Ascending aorta (tissue), 2 donors: Measurements from ENCODE around the gene PPARA. TPM values are rescaled to one million over a fixed set of nuclear protein-coding genes. Genes with fewer than 3 reads are reported as not detected.

Experiments used
- DNase-seq, 2 donors: peaks; one replicate each; pipeline ENCODE4 v3.0.0-alpha.2; 2019; ENCODE audit warnings: low spot score in 2 of 2
- H3K27ac ChIP-seq, 2 donors: fragments of 200-600 bp; sonication (generic); one replicate each; pipeline ENCODE4 v1.5.1; 2016 to 2017; ENCODE audit warnings: mild to moderate bottlenecking in 1 of 2
- H3K27me3 ChIP-seq: fragments of 200-600 bp; sonication (generic); one replicate; pipeline ENCODE4 v1.5.1; 2017
- H3K36me3 ChIP-seq, 2 donors: fragments of 200-600 bp; sonication (generic); one replicate each; pipeline ENCODE4 v1.5.1; 2016
- H3K4me1 ChIP-seq, 2 donors: fragments of 200-600 bp; sonication (generic); one replicate each; pipeline ENCODE4 v1.5.1; 2016 to 2017; ENCODE audit warnings: mild to moderate bottlenecking in 1 of 2
- H3K4me3 ChIP-seq, 2 donors: fragments of 200-600 bp; sonication (generic); one replicate each; pipeline ENCODE4 v1.5.1; 2016 to 2017; ENCODE audit warnings: mild to moderate bottlenecking in 1 of 2
- H3K9me3 ChIP-seq, 2 donors: fragments of 200-600 bp; sonication (generic); one replicate each; pipeline ENCODE4 v1.5.1; 2016
- CTCF ChIP-seq, 3 experiments: fragments of 200-600 bp in 2 of 3; fragments of 450-650 bp in 1 of 3; sonication (generic) in 2 of 3; IDR thresholded peaks; one replicate each; pipeline ENCODE4 v1.5.1; 2016 to 2019; ENCODE audit warnings: antibody characterized with exemption in 3 of 3, mild to moderate bottlenecking in 1 of 3, moderate library complexity in 1 of 3
- intact Hi-C: fragments of 100-400 bp; cut with DNase I; formaldehyde crosslinking; loops from one replicate; pipeline ENCODE4 v1.15.1; 2023
- total RNA-seq: library from RNA; depleted of rRNA; stranded (reverse); fragments of >200 nt; gene quantifications from one replicate; pipeline ENCODE4 v1.1.0, GENCODE V29; 2016

PPARA gene
- total RNA-seq, 1 donor from 2014 or later, result 20.1 TPM

GRCh38 chr22:46245511-46245910 is 95.2 kb downstream of the PPARA start:
- no peak for TF ChIP-seq CTCF (IDR thresholded peaks at IDR 0.05)
- Histone ChIP-seq H3K36me3 (peaks cover 10 to 11% of the 10 kb centered on the region in 2 donors), H3K9me3 (no peaks in the 10 kb centered on the region), H3K4me3 (no peak overlapping the region), H3K27me3 (no peaks in the 10 kb centered on the region), H3K27ac (no peak overlapping the region), H3K4me1 (peaks cover 5 to 6% of the 10 kb centered on the region in 2 donors)
- intact Hi-C loops, result no loop called here
- DNase-seq, result no peak

- Histone ChIP-seq H3K4me3 (no peak overlapping the region), H3K27ac (no peak overlapping the region), H3K27me3 (no peaks in the 10 kb centered on the region), H3K36me3 (peaks cover 10 to 11% of the 10 kb centered on the region in 2 donors), H3K4me1 (peaks cover 10 to 11% of the 10 kb centered on the region in 2 donors), H3K9me3 (no peaks in the 10 kb centered on the region)
- no peak for DNase-seq
- intact Hi-C loops, result no loop called here
- TF ChIP-seq CTCF (IDR thresholded peaks at IDR 0.05), result no peak
Observed at GRCh38 chr22:46246178-46246577, 95.9 kb downstream of the PPARA start.

- H3K27ac ChIP-seq, result no peak overlapping the region
- no peak overlapping the region for H3K4me3 ChIP-seq
- TF ChIP-seq CTCF (IDR thresholded peaks at IDR 0.05), result no peak
- intact Hi-C loops, result no loop called here
- H3K36me3 ChIP-seq, result peaks cover 10 to 11% of the 10 kb centered on the region in 2 donors
- no peaks in the 10 kb centered on the region for H3K27me3 ChIP-seq
- H3K9me3 ChIP-seq, result no peaks in the 10 kb centered on the region
- peaks cover 10 to 11% of the 10 kb centered on the region in 2 donors for H3K4me1 ChIP-seq
- no peak for DNase-seq
Observed at GRCh38 chr22:46247443-46247975, 97.2 kb downstream of the PPARA start.

- peak within 1 kb of the TSS; percentile 82 for H3K27ac ChIP-seq
Observed at GRCh38 chr22:46250035-46250782, 99.9 kb downstream of the PPARA start, which contains the start of gene CDPF1. Gene CDPF1, minus strand, starts transcription at chr22:46250293. Its CDS starts 2,009 bp downstream, at chr22:46248284.

GRCh38 chr22:46250783-46251125 is 100.4 kb downstream of the PPARA start:
- no peaks in the 10 kb centered on the region for H3K36me3 ChIP-seq
- H3K27ac ChIP-seq, result peak overlapping the region; percentile 82
- TF ChIP-seq CTCF (IDR thresholded peaks at IDR 0.05), result no peak
- H3K4me1 ChIP-seq, result peaks cover 10 to 11% of the 10 kb centered on the region in 2 donors
- H3K4me3 ChIP-seq, result peak overlapping the region; percentile 88 to 98
- no peak for DNase-seq
- intact Hi-C loops, result loop anchor here (1.0 to 5.0 kb wide), 4 partner anchors 13 to 98 kb away; partner anchors contain the start of genes GTSE1, PKDREJ and PPARA
- H3K27me3 ChIP-seq, result no peaks in the 10 kb centered on the region
- no peaks in the 10 kb centered on the region for H3K9me3 ChIP-seq

More at GRCh38 chr22:46250035-46250782, 99.9 kb downstream of the PPARA start, which contains the start of gene CDPF1:
- peak; percentile 43 to 94 for DNase-seq
- Histone ChIP-seq H3K4me1 (peaks cover 10 to 11% of the 10 kb centered on the region in 2 donors), H3K9me3 (no peaks in the 10 kb centered on the region), H3K27me3 (no peaks in the 10 kb centered on the region), H3K36me3 (no peaks in the 10 kb centered on the region), H3K4me3 (peak within 1 kb of the TSS; percentile 88 to 98)
- TF ChIP-seq CTCF (IDR thresholded peaks at IDR 0.05), result peak in 1 of 3 experiments; percentile 12
- intact Hi-C loops, result loop anchor here (1.0 to 5.0 kb wide), 4 partner anchors 13 to 98 kb away; partner anchors contain the start of genes GTSE1, PKDREJ and PPARA
